ENCODE data around the gene KAT6B. TPM values are rescaled to one million over a fixed set of nuclear protein-coding genes. Genes with fewer than 3 reads are reported as not detected.

Gene KAT6B
- total RNA-seq, 4 donors from 2014 or later = 12.0 to 37.7 (median 21.6) TPM

GRCh38 chr10:75058161-75058560 lies 231.8 kb downstream of the KAT6B start:
- Histone ChIP-seq H3K4me3 (no peak overlapping the region), H3K4me1 (peaks cover 11 to 22% of the 10 kb centered on the region in 2 donors), H3K27ac (no peak overlapping the region), H3K27me3 (no peaks in the 10 kb centered on the region), H3K9me3 (no peaks in the 10 kb centered on the region), H3K36me3 (no peaks in the 10 kb centered on the region)
- intact Hi-C loops (cut with DNase I; ENCODE audit: low total_unique reads) = no loop called here
- TF ChIP-seq POLR2A (IDR thresholded peaks at IDR 0.05) = no peak
- TF ChIP-seq, protein P1, sequence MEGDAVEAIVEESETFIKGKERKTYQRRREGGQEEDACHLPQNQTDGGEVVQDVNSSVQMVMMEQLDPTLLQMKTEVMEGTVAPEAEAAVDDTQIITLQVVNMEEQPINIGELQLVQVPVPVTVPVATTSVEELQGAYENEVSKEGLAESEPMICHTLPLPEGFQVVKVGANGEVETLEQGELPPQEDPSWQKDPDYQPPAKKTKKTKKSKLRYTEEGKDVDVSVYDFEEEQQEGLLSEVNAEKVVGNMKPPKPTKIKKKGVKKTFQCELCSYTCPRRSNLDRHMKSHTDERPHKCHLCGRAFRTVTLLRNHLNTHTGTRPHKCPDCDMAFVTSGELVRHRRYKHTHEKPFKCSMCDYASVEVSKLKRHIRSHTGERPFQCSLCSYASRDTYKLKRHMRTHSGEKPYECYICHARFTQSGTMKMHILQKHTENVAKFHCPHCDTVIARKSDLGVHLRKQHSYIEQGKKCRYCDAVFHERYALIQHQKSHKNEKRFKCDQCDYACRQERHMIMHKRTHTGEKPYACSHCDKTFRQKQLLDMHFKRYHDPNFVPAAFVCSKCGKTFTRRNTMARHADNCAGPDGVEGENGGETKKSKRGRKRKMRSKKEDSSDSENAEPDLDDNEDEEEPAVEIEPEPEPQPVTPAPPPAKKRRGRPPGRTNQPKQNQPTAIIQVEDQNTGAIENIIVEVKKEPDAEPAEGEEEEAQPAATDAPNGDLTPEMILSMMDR (IDR thresholded peaks at IDR 0.05 in 4 of 5, conservative IDR thresholded peaks at IDR 0.05 in 1 of 5) = no peak
- DNase-seq = no peak
- no peak for ATAC-seq
- in situ Hi-C loops (cut with MboI; ENCODE audit: low sequenced_read_pairs in 4 of 4) = no loop called here

- intact Hi-C loops (cut with DNase I; ENCODE audit: low total_unique reads) (no loop called here), in situ Hi-C loops (cut with MboI; ENCODE audit: low sequenced_read_pairs in 4 of 4) (no loop called here)
- H3K36me3 ChIP-seq = no peaks in the 10 kb centered on the region
- no peaks in the 10 kb centered on the region for H3K27me3 ChIP-seq
- DNase-seq (no peak), ATAC-seq (peak in 1 of 2 donors; percentile 10)
- peak overlapping the region in 3 of 4 donors; percentile 42 to 69 (median 49) for H3K27ac ChIP-seq
- no peak overlapping the region for H3K4me3 ChIP-seq
- peaks cover 18 to 26% of the 10 kb centered on the region in 2 donors for H3K4me1 ChIP-seq
- no peaks in the 10 kb centered on the region for H3K9me3 ChIP-seq
- TF ChIP-seq, protein P1 (IDR thresholded peaks at IDR 0.05 in 4 of 5, conservative IDR thresholded peaks at IDR 0.05 in 1 of 5) = no peak
- TF ChIP-seq POLR2A (IDR thresholded peaks at IDR 0.05) = no peak
Measured at GRCh38 chr10:75061709-75062505, 235.5 kb downstream of the KAT6B start.

DNA sequence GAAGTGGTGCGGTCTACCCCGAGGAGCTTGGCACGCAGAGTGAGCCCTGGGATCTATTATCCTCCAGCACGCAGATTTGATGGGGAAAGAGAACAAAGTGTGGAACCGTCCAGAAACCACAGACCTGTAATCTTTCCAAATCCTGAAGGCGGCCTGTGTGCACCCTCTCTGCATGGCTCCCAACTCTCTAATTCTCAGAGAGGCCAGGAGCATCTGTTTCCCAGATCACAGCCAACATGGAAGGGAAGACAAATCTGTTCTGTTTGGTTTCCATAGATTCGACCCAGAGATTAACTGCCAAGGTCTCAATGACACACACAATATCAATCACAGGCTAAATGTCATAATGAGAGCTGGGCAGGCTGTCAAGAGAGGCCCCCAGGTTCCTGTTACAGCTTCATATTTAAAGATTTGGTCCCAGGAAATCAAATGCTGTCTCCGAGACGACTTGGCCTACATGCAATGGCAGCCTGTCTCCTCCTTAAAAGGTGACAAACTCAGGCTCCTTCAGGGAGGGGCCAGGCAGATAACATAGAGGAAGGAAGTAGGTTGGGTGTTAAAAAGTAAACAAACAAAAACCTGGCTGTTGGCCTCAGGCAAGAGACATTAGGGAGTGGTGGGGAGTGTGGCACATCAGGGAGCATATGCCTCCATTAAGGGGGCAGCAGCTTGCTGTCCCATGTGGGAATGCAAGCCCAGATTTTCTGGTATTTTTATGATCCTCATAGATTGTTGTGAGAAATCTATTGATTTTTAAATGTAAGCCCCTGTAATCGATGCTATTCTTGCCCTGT lies 236.3 kb downstream of the KAT6B start:
- no peaks in the 10 kb centered on the region for H3K36me3 ChIP-seq
- peaks cover 18 to 26% of the 10 kb centered on the region in 2 donors for H3K4me1 ChIP-seq
- ATAC-seq = peak in 1 of 2 donors; percentile 34
- intact Hi-C loops (cut with DNase I; ENCODE audit: low total_unique reads) = no loop called here
- no peaks in the 10 kb centered on the region for H3K27me3 ChIP-seq
- H3K9me3 ChIP-seq = no peaks in the 10 kb centered on the region
- in situ Hi-C loops (cut with MboI; ENCODE audit: low sequenced_read_pairs in 4 of 4) = no loop called here
- H3K27ac ChIP-seq = peak overlapping the region in 3 of 4 donors; percentile 42 to 69 (median 49)
- TF ChIP-seq POLR2A (IDR thresholded peaks at IDR 0.05) = no peak
- TF ChIP-seq, protein P1 (IDR thresholded peaks at IDR 0.05 in 4 of 5, conservative IDR thresholded peaks at IDR 0.05 in 1 of 5) = no peak
- H3K4me3 ChIP-seq = no peak overlapping the region
- DNase-seq = peak in 1 of 2 donors; percentile 16

- in situ Hi-C loops (cut with MboI; ENCODE audit: low sequenced_read_pairs in 4 of 4) = no loop called here
- Histone ChIP-seq H3K27ac (peak overlapping the region in 1 of 4 donors; percentile 69), H3K9me3 (no peaks in the 10 kb centered on the region), H3K36me3 (no peaks in the 10 kb centered on the region), H3K4me1 (peaks cover 13 to 20% of the 10 kb centered on the region in 2 donors), H3K4me3 (no peak overlapping the region), H3K27me3 (no peaks in the 10 kb centered on the region)
- ATAC-seq (no peak), DNase-seq (no peak)
- intact Hi-C loops (cut with DNase I; ENCODE audit: low total_unique reads) = no loop called here
- TF ChIP-seq POLR2A (IDR thresholded peaks at IDR 0.05) = no peak
- TF ChIP-seq, protein P1 (IDR thresholded peaks at IDR 0.05 in 4 of 5, conservative IDR thresholded peaks at IDR 0.05 in 1 of 5) = no peak
Measured at GRCh38 chr10:75063461-75064230, 237.2 kb downstream of the KAT6B start.
